Measurements from ENCODE around the gene CNPPD1. TPM values are rescaled to one million over a fixed set of nuclear protein-coding genes. Genes with fewer than 3 reads are reported as not detected.

The CNPPD1 gene
- total and polyA plus RNA-seq, 2 experiments from 2014 or later = 34.5 to 43.8 TPM

DNA sequence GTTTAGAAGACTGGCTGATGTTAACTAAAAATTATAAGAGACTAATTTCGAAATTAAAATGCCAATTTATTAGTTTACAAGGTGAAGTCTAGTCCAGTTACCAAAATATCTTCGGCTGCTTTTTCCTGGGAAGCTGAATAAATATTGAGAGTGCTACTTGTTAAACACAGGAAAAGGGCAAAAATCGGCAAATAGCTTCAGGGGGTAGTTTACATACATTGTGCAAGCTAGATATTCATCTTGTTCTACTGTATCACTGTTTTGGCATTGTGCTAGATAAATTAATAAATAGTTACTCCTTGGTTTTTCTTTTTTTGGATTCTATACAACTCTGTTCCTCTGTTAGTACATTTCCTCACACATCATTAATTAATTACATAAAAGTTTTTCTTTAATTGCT, 45.4 kb downstream of the CNPPD1 start:
- TF ChIP-seq EZH2phosphoT487 (IDR thresholded peaks at IDR 0.05; ENCODE audit: insufficient read depth, low read depth) (no peak), EZH2 (IDR thresholded peaks at IDR 0.05; ENCODE audit: insufficient read depth, poor library complexity, severe bottlenecking) (no peak)
- no peak overlapping the region for H3K4me2 ChIP-seq (ENCODE audit: unreplicated experiment)
- in situ Hi-C loops (cut with MboI) = no loop called here
- H3K9ac ChIP-seq = no peak overlapping the region
- H3K4me1 ChIP-seq (ENCODE audit: insufficient read depth) = no peaks in the 10 kb centered on the region
- H3K4me3 ChIP-seq = no peak overlapping the region
- WGBS, 2 experiments (ENCODE audit: low coverage in 1 of 2, low lambda C conversion rate in 2 of 2, missing lambda C conversion rate in 2 of 2) = 93 to 94% methylated on average over 3 of the region's 3 CpGs
- 0 out of 2 replicates have a peak, but pooled peaks cover 2% of the 10 kb centered on the region for H3F3A ChIP-seq (ENCODE audit: insufficient read depth)
- no peaks in the 10 kb centered on the region for H4K20me1 ChIP-seq (ENCODE audit: insufficient read depth)
- no peak overlapping the region for H3K27ac ChIP-seq
- H3K9me3 ChIP-seq (ENCODE audit: low read depth) = no peaks in the 10 kb centered on the region
- H3K79me2 ChIP-seq (ENCODE audit: insufficient read depth) = no peaks in the 10 kb centered on the region
- H3K36me3 ChIP-seq (ENCODE audit: low read depth) = no peaks in the 10 kb centered on the region
- H2AFZ ChIP-seq = no peak overlapping the region
- no peaks in the 10 kb centered on the region for H3K9me2 ChIP-seq (ENCODE audit: insufficient read depth)
- no peaks in the 10 kb centered on the region for H3K27me3 ChIP-seq (replicated peaks; ENCODE audit: insufficient read depth)
- DNase-seq = no peak

DNA sequence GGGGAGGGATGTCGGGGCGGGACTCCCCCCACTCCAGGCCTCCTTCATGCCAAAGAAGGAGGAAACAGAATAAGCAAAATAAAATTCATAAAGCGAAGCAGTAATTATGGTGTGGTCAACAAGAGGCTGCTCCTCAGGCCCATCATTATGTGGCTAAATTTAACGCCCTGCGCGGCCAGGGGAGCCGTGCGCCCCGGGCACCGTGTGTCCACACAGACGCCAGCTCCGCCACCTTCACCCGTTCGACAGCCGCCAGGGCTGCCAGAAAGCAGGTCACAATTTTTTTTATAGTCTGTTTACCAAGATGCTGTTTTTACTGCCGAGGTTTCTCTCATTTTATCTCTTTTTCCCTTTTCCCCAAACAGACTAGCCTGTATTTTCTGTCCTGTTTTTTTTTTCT, 47.1 kb downstream of the CNPPD1 start:
- Histone ChIP-seq H3K36me3 (ENCODE audit: low read depth) (no peaks in the 10 kb centered on the region), H3K4me3 (no peak overlapping the region), H3K79me2 (ENCODE audit: insufficient read depth) (no peaks in the 10 kb centered on the region), H3K27ac (no peak overlapping the region), H2AFZ (no peak overlapping the region), H3K4me2 (ENCODE audit: unreplicated experiment) (no peak overlapping the region), H4K20me1 (ENCODE audit: insufficient read depth) (no peaks in the 10 kb centered on the region), H3K4me1 (ENCODE audit: insufficient read depth) (peaks cover 15% of the 10 kb centered on the region), H3K27me3 (replicated peaks; ENCODE audit: insufficient read depth) (no peaks in the 10 kb centered on the region), H3F3A (ENCODE audit: insufficient read depth) (peaks cover 17% of the 10 kb centered on the region), H3K9me3 (ENCODE audit: low read depth) (no peaks in the 10 kb centered on the region), H3K9ac (no peak overlapping the region), H3K9me2 (ENCODE audit: insufficient read depth) (no peaks in the 10 kb centered on the region)
- DNase-seq = no peak
- in situ Hi-C loops (cut with MboI) = no loop called here
- WGBS, 2 experiments (ENCODE audit: low coverage in 1 of 2, low lambda C conversion rate in 2 of 2, missing lambda C conversion rate in 2 of 2) = 97 to 98% methylated on average over 16 of the region's 16 CpGs
- no peak for TF ChIP-seq EZH2phosphoT487 (IDR thresholded peaks at IDR 0.05; ENCODE audit: insufficient read depth, low read depth)
- TF ChIP-seq EZH2 (IDR thresholded peaks at IDR 0.05; ENCODE audit: insufficient read depth, poor library complexity, severe bottlenecking) = no peak

DNA sequence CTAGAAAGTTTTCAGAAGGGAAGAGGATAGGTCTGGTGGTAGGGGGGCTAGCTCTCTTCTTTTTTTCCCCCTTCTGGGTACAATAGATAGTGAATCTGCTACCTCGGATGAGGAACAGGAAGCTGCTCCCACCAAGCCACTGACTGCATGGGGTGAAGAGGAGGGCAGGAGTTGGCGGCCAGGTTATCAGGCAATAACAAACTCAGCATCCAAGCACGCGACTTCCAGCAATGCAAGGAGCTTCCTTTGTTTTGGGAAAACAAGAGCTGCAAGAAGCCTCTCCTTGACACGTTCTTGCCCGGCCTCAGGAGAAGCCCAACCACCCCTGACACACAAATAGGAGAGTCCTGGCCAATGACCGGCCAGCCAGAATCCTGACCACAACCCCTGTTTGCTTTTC, 48.3 kb downstream of the CNPPD1 start:
- H3K36me3 ChIP-seq (ENCODE audit: low read depth) = no peaks in the 10 kb centered on the region
- no peaks in the 10 kb centered on the region for H3K27me3 ChIP-seq (replicated peaks; ENCODE audit: insufficient read depth)
- no peak overlapping the region for H3K4me3 ChIP-seq
- H3K79me2 ChIP-seq (ENCODE audit: insufficient read depth) = no peaks in the 10 kb centered on the region
- H2AFZ ChIP-seq = no peak overlapping the region
- peaks cover 19% of the 10 kb centered on the region for H3F3A ChIP-seq (ENCODE audit: insufficient read depth)
- H3K9ac ChIP-seq = no peak overlapping the region
- no peaks in the 10 kb centered on the region for H3K9me3 ChIP-seq (ENCODE audit: low read depth)
- no peak overlapping the region for H3K4me2 ChIP-seq (ENCODE audit: unreplicated experiment)
- in situ Hi-C loops (cut with MboI) = no loop called here
- 93% methylated on average over 7 of the region's 7 CpGs for WGBS, 2 experiments (ENCODE audit: low coverage in 1 of 2, low lambda C conversion rate in 2 of 2, missing lambda C conversion rate in 2 of 2)
- TF ChIP-seq EZH2phosphoT487 (IDR thresholded peaks at IDR 0.05; ENCODE audit: insufficient read depth, low read depth) = no peak
- TF ChIP-seq EZH2 (IDR thresholded peaks at IDR 0.05; ENCODE audit: insufficient read depth, poor library complexity, severe bottlenecking) = no peak
- DNase-seq = no peak
- no peaks in the 10 kb centered on the region for H4K20me1 ChIP-seq (ENCODE audit: insufficient read depth)
- H3K27ac ChIP-seq = no peak overlapping the region
- peaks cover 23% of the 10 kb centered on the region for H3K4me1 ChIP-seq (ENCODE audit: insufficient read depth)
- no peaks in the 10 kb centered on the region for H3K9me2 ChIP-seq (ENCODE audit: insufficient read depth)

DNA sequence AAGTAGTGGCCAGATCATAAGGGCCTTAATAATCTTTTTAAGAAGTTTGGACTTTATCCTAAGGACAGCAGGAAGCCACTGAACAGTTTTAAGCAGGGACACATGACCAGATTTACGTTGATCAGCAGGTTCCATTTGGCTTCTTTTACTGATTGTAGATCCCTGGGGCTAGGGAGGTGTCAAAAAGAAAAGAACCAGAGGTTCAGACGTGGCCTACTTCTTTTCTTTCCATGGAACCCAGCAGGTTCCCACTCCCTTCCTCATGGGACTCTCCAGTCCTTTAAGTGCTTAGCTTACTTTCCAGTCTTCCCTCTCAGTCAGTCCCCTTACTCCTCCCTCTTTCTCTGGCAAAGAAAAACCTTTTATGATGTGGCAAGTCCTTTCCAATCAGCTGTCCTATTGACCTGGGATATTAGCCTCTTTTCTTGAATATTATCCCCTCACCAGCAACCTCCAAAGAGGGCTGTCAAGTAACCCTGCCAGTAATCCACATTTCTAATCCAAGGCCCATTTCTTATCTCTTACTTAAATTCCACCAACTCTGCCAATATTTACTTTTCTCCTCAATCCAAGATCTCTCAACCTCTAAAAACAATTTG, 49.6 kb downstream of the CNPPD1 start:
- no peaks in the 10 kb centered on the region for H4K20me1 ChIP-seq (ENCODE audit: insufficient read depth)
- H3K27ac ChIP-seq = no peak overlapping the region
- no peak for DNase-seq
- no peaks in the 10 kb centered on the region for H3K79me2 ChIP-seq (ENCODE audit: insufficient read depth)
- WGBS, 2 experiments (ENCODE audit: low coverage in 1 of 2, low lambda C conversion rate in 2 of 2, missing lambda C conversion rate in 2 of 2) = 86 to 88% methylated on average over 2 of the region's 2 CpGs
- no peak overlapping the region for H2AFZ ChIP-seq
- H3K9me2 ChIP-seq (ENCODE audit: insufficient read depth) = no peaks in the 10 kb centered on the region
- no peaks in the 10 kb centered on the region for H3K9me3 ChIP-seq (ENCODE audit: low read depth)
- TF ChIP-seq EZH2phosphoT487 (IDR thresholded peaks at IDR 0.05; ENCODE audit: insufficient read depth, low read depth) (no peak), EZH2 (IDR thresholded peaks at IDR 0.05; ENCODE audit: insufficient read depth, poor library complexity, severe bottlenecking) (no peak)
- no peak overlapping the region for H3K9ac ChIP-seq
- in situ Hi-C loops (cut with MboI) = no loop called here
- H3K36me3 ChIP-seq (ENCODE audit: low read depth) = no peaks in the 10 kb centered on the region
- H3K4me3 ChIP-seq = no peak overlapping the region
- H3K27me3 ChIP-seq (replicated peaks; ENCODE audit: insufficient read depth) = no peaks in the 10 kb centered on the region
- H3K4me1 ChIP-seq (ENCODE audit: insufficient read depth) = peaks cover 23% of the 10 kb centered on the region
- no peak overlapping the region for H3K4me2 ChIP-seq (ENCODE audit: unreplicated experiment)
- H3F3A ChIP-seq (ENCODE audit: insufficient read depth) = peaks cover 19% of the 10 kb centered on the region
